Superior temporal gyrus (tissue), 1 donor: Measurements from ENCODE around the gene MORF4L2.

Experiments
- DNase-seq: peaks from one replicate; pipeline ENCODE4 v3.0.0-alpha.2; 2016; ENCODE audit errors: extremely low spot score

The MORF4L2 gene

GRCh38 chrX:103686199-103687072, at the start of gene MORF4L2:
Gene MORF4L2 (minus strand): TSS chrX:103686699. CDS start chrX:103677027, 9,672 bp downstream.
- DNase-seq, result peak; percentile 97

DNA sequence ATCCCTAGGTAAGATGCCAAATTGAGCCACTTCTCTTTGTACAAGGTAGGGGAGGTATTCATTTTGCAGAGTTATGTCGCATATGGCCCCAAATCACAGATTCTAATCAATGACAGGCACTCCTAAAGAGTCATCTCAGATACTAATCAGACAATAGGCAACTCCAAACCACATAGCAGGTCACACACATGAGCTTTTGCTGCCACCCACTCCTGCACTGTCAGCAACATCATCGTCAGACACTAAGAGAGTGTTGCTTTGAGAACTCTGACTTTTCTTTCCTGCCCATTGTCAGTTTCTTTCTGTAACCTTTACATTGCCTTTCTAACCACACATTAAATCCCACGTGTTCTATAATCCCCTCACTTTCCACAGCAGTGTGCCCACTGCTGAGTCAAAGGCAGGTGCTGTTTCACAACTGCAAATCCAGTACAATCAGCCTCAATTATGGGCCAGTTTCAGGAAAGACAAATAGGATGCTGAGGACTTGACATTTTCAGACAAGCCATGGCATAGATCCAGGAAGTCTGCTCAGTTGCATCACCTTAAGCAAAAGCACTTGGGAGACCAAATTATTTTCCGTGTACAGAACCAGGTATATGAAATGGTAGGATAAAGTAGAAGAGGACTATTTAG, 47.7 kb upstream of the MORF4L2 start:
- DNase-seq, result no peak

GRCh38 chrX:103733017-103733416, 46.5 kb upstream of the MORF4L2 start:
- no peak for DNase-seq

- DNase-seq, result no peak
Measured at GRCh38 chrX:103730796-103731493, 44.4 kb upstream of the MORF4L2 start.

GRCh38 chrX:103730147-103730795, 43.8 kb upstream of the MORF4L2 start:
- no peak for DNase-seq

DNA sequence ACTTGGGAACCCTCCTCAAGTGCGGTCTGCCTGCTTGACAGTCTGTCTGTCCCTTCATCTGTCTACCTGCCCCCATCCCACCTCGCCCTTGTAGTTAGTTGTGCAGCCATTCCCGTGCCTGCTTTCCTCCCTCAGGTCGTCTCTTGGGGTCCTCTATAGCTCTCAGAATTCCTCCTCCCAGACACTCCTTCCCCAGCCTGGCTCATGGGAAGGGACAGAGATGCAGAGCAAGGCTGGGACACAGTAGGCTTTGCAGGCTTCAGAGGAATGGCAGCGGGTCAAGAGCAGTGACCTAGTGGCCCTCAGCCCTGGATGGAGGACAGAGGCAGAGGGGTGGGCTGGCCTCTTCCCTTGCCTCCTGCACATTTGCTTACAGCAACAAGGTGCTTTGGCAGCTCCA, 42.5 kb upstream of the MORF4L2 start:
- no peak for DNase-seq

DNA sequence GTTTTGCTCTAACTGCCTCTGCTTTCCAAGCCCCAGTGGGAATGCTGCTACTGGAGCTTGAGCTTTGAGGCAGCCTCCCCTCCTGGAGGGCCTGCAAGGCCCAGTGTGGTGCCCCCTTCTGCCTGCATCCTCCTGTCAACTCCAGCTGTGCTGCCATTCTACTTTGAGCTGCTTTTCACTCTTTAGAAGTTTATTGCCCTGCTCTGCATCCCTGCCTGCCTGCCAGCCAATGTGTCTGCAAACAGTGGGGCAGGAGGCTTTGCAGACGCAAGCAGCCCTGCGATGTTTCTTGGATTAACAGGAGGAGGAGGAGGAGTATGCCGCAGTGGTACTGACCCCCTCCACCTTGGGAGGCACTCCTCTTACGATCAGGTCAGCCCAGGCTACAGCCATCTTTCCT, 40.6 kb upstream of the MORF4L2 start:
- DNase-seq, result no peak

- DNase-seq, result no peak
Measured at GRCh38 chrX:103726477-103726876, 40.0 kb upstream of the MORF4L2 start.

- DNase-seq, result no peak
Measured at GRCh38 chrX:103722505-103722904, 36.0 kb upstream of the MORF4L2 start.

GRCh38 chrX:103718120-103718519, 31.6 kb upstream of the MORF4L2 start:
- no peak for DNase-seq

- no peak for DNase-seq
Measured at GRCh38 chrX:103716962-103717361, 30.5 kb upstream of the MORF4L2 start.

GRCh38 chrX:103710609-103711008, 24.1 kb upstream of the MORF4L2 start, which contains the start of gene TMEM31:
Gene TMEM31 (plus strand): TSS chrX:103710909. CDS start chrX:103712259, 1,350 bp downstream.
- no peak for DNase-seq

DNA sequence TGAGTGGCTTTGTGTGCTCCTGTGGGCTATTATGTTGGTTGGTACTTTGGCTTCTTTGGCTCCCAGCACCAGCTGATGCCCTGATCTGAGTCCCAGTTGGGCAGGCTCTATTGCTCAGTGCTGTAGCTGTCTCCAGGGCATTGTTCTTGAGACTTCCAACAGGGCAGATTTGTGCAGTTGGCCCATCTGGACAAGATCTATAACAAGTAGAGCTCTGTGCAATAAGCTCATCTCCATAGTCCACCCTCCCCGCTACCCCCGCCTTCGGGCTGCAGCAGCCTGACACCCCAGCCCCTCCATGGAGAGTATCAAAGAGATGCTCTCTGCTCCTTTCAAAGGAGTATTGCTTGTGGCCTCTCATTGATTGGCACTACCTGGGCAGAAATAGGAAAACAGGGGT, 18.4 kb upstream of the MORF4L2 start:
- DNase-seq, result peak; percentile 75

DNA sequence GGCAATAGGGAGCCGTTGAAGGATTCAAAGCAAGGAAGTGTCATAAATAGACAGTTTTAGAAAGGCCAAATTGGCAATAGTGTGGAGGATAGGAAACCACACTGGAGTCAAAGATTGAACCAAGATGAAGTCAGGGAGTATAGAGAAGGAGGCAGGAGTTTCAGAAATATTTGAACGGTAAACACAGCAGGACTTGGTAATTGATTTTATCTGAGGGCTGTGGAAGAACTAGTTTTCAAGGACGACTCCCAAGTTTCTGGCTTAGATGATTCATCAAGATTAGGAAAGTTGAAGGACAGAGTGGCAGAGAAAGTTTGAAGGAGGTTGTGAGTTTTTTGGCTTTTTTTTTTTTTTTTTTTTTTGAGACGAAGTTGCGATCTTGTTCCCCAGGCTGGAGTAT, 12.7 kb upstream of the MORF4L2 start:
- DNase-seq, result no peak

DNA sequence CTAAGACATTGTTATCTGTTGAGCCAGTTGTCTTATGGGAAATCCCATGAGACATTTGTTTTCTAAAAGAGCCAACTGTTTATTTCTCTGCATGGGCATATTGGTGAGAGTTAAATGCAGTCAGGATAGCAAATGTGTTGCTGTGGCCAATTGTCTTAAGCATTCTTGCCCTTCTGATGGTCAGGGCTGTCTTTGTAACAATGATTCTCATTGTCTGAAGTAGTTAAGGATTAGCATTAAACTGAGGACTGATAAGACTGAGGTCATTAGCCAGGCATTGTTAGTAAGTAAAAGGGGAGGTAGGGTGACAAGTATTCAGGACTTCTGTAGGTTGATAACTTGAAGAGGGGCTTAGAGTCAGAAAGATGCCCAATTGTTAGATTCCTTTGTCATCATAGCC, 11.2 kb upstream of the MORF4L2 start:
- DNase-seq, result no peak

- DNase-seq, result no peak
Measured at GRCh38 chrX:103691059-103691458, 4.6 kb upstream of the MORF4L2 start.

GRCh38 chrX:103688946-103689345, 2.4 kb upstream of the MORF4L2 start:
- peak; percentile 88 for DNase-seq

DNA sequence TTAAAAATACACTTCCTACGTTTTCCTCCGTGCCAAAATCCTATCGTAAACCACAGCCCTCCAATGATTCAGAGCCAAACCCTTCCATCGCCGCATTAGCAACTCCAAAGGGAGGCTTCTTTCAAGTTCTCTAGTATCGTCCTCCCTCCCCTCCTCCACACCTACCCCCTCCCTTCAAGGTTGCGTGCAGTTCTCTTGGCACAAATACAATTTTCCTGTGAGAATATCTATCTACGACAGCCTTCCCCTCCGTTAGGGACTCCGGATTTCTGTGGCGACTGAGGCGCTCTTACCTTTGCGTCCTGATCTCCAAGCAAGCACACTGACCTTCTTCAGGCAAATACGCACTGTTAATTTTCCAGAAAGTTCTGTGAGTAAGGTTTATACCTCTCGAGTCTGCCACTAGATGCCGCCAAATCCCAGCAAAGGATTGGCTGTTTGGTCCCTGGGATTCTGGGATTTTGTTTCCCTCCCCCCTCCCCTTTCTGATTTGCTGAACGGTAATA, 1.2 kb upstream of the MORF4L2 start:
- peak; percentile 94 for DNase-seq

GRCh38 chrX:103687073-103687695, 685 bp upstream of the MORF4L2 start:
- peak; percentile 78 for DNase-seq

DNA sequence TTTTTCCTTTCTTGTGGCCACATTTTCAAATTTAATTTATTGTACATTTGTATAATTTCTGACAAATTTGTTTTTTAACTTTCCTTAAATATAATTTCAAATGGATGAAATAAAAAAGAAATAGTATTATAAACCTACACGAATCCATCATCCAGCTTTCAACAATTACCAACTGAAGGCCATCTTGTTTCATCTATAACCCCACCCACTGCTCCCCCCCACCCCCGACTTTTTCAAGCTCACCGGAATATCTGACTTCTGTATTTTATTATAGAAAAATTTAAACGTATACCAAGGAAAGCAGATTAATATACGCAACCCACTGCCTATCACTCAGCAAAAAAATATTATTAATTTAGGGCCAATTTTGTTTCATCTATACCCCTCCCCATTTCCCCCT, 1.1 kb downstream of the MORF4L2 start:
- no peak for DNase-seq

GRCh38 chrX:103681443-103681842, 5.1 kb downstream of the MORF4L2 start:
- no peak for DNase-seq
